ENCODE results near the gene CCL1. TPM values are rescaled to one million over a fixed set of nuclear protein-coding genes. Genes with fewer than 3 reads are reported as not detected.

Gene CCL1
- total RNA-seq, 8 experiments from 2014 or later: not detected

GRCh38 chr17:34377078-34377823, 14.2 kb upstream of the CCL1 start:
- 52 to 100% (median 88%) methylated on average over 1 to 3 of the region's 3 CpGs for WGBS, 10 experiments
- no peak overlapping the region for H3K27ac ChIP-seq
- H3K4me3 ChIP-seq: no peak overlapping the region
- no peaks in the 10 kb centered on the region for H3K4me1 ChIP-seq (replicated peaks in 1 of 2)
- in situ Hi-C loops (cut with MboI; ENCODE audit: low pct_unique_long_range_greater_than_20kb in 2 of 9, low sequenced_read_pairs in 9 of 9, unreplicated experiment in 9 of 9): no loop called here
- no peak for ATAC-seq (replicated peaks in 6 of 8)

- no peak overlapping the region for H3K4me3 ChIP-seq
- H3K4me1 ChIP-seq (replicated peaks in 1 of 2): no peaks in the 10 kb centered on the region
- no peak for ATAC-seq (replicated peaks in 6 of 8)
- WGBS, 10 experiments: 20 to 90% (median 74%) methylated on average over 2 to 11 of the region's 11 CpGs; no CpG with 5 or more reads in 1 of the 10 experiments
- no peak overlapping the region for H3K27ac ChIP-seq
- in situ Hi-C loops (cut with MboI; ENCODE audit: low pct_unique_long_range_greater_than_20kb in 2 of 9, low sequenced_read_pairs in 9 of 9, unreplicated experiment in 9 of 9): no loop called here
Observed at GRCh38 chr17:34375426-34375997, 12.5 kb upstream of the CCL1 start.

GRCh38 chr17:34374457-34374856, 11.4 kb upstream of the CCL1 start:
- Histone ChIP-seq H3K4me1 (replicated peaks in 1 of 2) (no peaks in the 10 kb centered on the region), H3K27ac (no peak overlapping the region), H3K4me3 (no peak overlapping the region)
- in situ Hi-C loops (cut with MboI; ENCODE audit: low pct_unique_long_range_greater_than_20kb in 2 of 9, low sequenced_read_pairs in 9 of 9, unreplicated experiment in 9 of 9): loop anchor here in 4 of 9 experiments (25.0 kb wide), 3 partner anchors 162 to 587 kb away; no protein-coding TSS in a partner anchor
- 30 to 83% (median 58%) methylated on average over 2 to 5 of the region's 5 CpGs; no CpG with 5 or more reads in 1 of the 10 experiments for WGBS, 10 experiments
- no peak for ATAC-seq (replicated peaks in 6 of 8)

- peak in 2 of 8 experiments; percentile 9 to 49 for ATAC-seq (replicated peaks in 6 of 8)
- H3K4me3 ChIP-seq: no peak overlapping the region
- in situ Hi-C loops (cut with MboI; ENCODE audit: low pct_unique_long_range_greater_than_20kb in 2 of 9, low sequenced_read_pairs in 9 of 9, unreplicated experiment in 9 of 9): loop anchor here in 4 of 9 experiments (25.0 kb wide), 3 partner anchors 159 to 584 kb away; no protein-coding TSS in a partner anchor
- no peaks in the 10 kb centered on the region for H3K4me1 ChIP-seq (replicated peaks in 1 of 2)
- no peak overlapping the region for H3K27ac ChIP-seq
- 0 to 80% (median 63%) methylated on average over 1 to 3 of the region's 3 CpGs; no CpG with 5 or more reads in 2 of the 10 experiments for WGBS, 10 experiments
Observed at GRCh38 chr17:34371405-34372100, 8.5 kb upstream of the CCL1 start.

GRCh38 chr17:34370997-34371395, 8.0 kb upstream of the CCL1 start:
- no peak overlapping the region for H3K27ac ChIP-seq
- 0 to 78% (median 41%) methylated on average over 1 to 3 of the region's 3 CpGs; no CpG with 5 or more reads in 3 of the 10 experiments for WGBS, 10 experiments
- no peaks in the 10 kb centered on the region for H3K4me1 ChIP-seq (replicated peaks in 1 of 2)
- peak in 3 of 8 experiments; percentile 30 to 86 (median 83) for ATAC-seq (replicated peaks in 6 of 8)
- H3K4me3 ChIP-seq: no peak overlapping the region
- in situ Hi-C loops (cut with MboI; ENCODE audit: low pct_unique_long_range_greater_than_20kb in 2 of 9, low sequenced_read_pairs in 9 of 9, unreplicated experiment in 9 of 9): loop anchor here in 4 of 9 experiments (25.0 kb wide), 3 partner anchors 159 to 584 kb away; no protein-coding TSS in a partner anchor

GRCh38 chr17:34370376-34370996, 7.5 kb upstream of the CCL1 start:
- in situ Hi-C loops (cut with MboI; ENCODE audit: low pct_unique_long_range_greater_than_20kb in 2 of 9, low sequenced_read_pairs in 9 of 9, unreplicated experiment in 9 of 9): loop anchor here in 4 of 9 experiments (25.0 kb wide), 3 partner anchors 158 to 583 kb away; no protein-coding TSS in a partner anchor

GRCh38 chr17:34369571-34369970, 6.5 kb upstream of the CCL1 start:
- Histone ChIP-seq H3K4me1 (replicated peaks in 1 of 2) (no peaks in the 10 kb centered on the region), H3K4me3 (no peak overlapping the region), H3K27ac (no peak overlapping the region)
- WGBS, 10 experiments: 20 to 70% (median 49%) methylated on average over 1 to 3 of the region's 3 CpGs; no CpG with 5 or more reads in 6 of the 10 experiments
- no peak for ATAC-seq (replicated peaks in 6 of 8)
- in situ Hi-C loops (cut with MboI; ENCODE audit: low pct_unique_long_range_greater_than_20kb in 2 of 9, low sequenced_read_pairs in 9 of 9, unreplicated experiment in 9 of 9): loop anchor here in 6 of 9 experiments (10.0 to 25.0 kb wide), 4 partner anchors 157 to 582 kb away; no protein-coding TSS in a partner anchor

More at GRCh38 chr17:34370376-34370996, 7.5 kb upstream of the CCL1 start:
- no peak overlapping the region for H3K4me3 ChIP-seq
- no peaks in the 10 kb centered on the region for H3K4me1 ChIP-seq (replicated peaks in 1 of 2)
- ATAC-seq (replicated peaks in 6 of 8): no peak
- no peak overlapping the region for H3K27ac ChIP-seq
- 48 to 100% (median 80%) methylated on average over 1 to 4 of the region's 5 CpGs; no CpG with 5 or more reads in 5 of the 10 experiments for WGBS, 10 experiments

GRCh38 chr17:34368946-34369500, 6.0 kb upstream of the CCL1 start:
- in situ Hi-C loops (cut with MboI; ENCODE audit: low pct_unique_long_range_greater_than_20kb in 2 of 9, low sequenced_read_pairs in 9 of 9, unreplicated experiment in 9 of 9): loop anchor here in 6 of 9 experiments (10.0 to 25.0 kb wide), 4 partner anchors 157 to 582 kb away; no protein-coding TSS in a partner anchor
- Histone ChIP-seq H3K4me3 (no peak overlapping the region), H3K4me1 (replicated peaks in 1 of 2) (no peaks in the 10 kb centered on the region), H3K27ac (no peak overlapping the region)
- WGBS, 10 experiments: 25 to 100% (median 45%) methylated on average over 1 to 4 of the region's 4 CpGs; no CpG with 5 or more reads in 3 of the 10 experiments
- no peak for ATAC-seq (replicated peaks in 6 of 8)

- 24 to 100% (median 70%) methylated on average over 1 to 5 of the region's 9 CpGs; no CpG with 5 or more reads in 2 of the 10 experiments for WGBS, 10 experiments
- in situ Hi-C loops (cut with MboI; ENCODE audit: low pct_unique_long_range_greater_than_20kb in 2 of 9, low sequenced_read_pairs in 9 of 9, unreplicated experiment in 9 of 9): loop anchor here in 6 of 9 experiments (10.0 to 25.0 kb wide), 4 partner anchors 156 to 581 kb away; no protein-coding TSS in a partner anchor
- Histone ChIP-seq H3K27ac (no peak overlapping the region), H3K4me1 (replicated peaks in 1 of 2) (no peaks in the 10 kb centered on the region), H3K4me3 (no peak overlapping the region)
- no peak for ATAC-seq (replicated peaks in 6 of 8)
Observed at GRCh38 chr17:34368196-34368945, 5.3 kb upstream of the CCL1 start.

GRCh38 chr17:34367486-34368195, 4.6 kb upstream of the CCL1 start:
- H3K4me1 ChIP-seq (replicated peaks in 1 of 2): no peaks in the 10 kb centered on the region
- ATAC-seq (replicated peaks in 6 of 8): no peak
- no peak overlapping the region for H3K4me3 ChIP-seq
- H3K27ac ChIP-seq: no peak overlapping the region
- in situ Hi-C loops (cut with MboI; ENCODE audit: low pct_unique_long_range_greater_than_20kb in 2 of 9, low sequenced_read_pairs in 9 of 9, unreplicated experiment in 9 of 9): loop anchor here in 6 of 9 experiments (10.0 to 25.0 kb wide), 4 partner anchors 155 to 580 kb away; no protein-coding TSS in a partner anchor
- 20 to 100% (median 43%) methylated on average over 1 to 5 of the region's 9 CpGs; no CpG with 5 or more reads in 1 of the 10 experiments for WGBS, 10 experiments

- in situ Hi-C loops (cut with MboI; ENCODE audit: low pct_unique_long_range_greater_than_20kb in 2 of 9, low sequenced_read_pairs in 9 of 9, unreplicated experiment in 9 of 9): loop anchor here in 6 of 9 experiments (10.0 to 25.0 kb wide), 4 partner anchors 154 to 579 kb away; no protein-coding TSS in a partner anchor
- 0 to 88% (median 59%) methylated on average over 1 to 3 of the region's 4 CpGs; no CpG with 5 or more reads in 2 of the 10 experiments for WGBS, 10 experiments
- H3K4me1 ChIP-seq (replicated peaks in 1 of 2): no peaks in the 10 kb centered on the region
Observed at GRCh38 chr17:34366529-34367107, 3.6 kb upstream of the CCL1 start.

More at GRCh38 chr17:34366529-34367107, 3.6 kb upstream of the CCL1 start:
- Histone ChIP-seq H3K27ac (no peak overlapping the region), H3K4me3 (no peak overlapping the region)
- no peak for ATAC-seq (replicated peaks in 6 of 8)

Data from motor neuron (in vitro differentiated cells).